SK-N-SH (cell line): ENCODE data around the gene FANCD2OS.

Experiments used
- CTCF ChIP-seq: fragments of 200-600 bp; sonication (generic); IDR thresholded peaks from 2 replicates; pipeline ENCODE4 v1.6.1; 2017; ENCODE audit warnings: antibody characterized with exemption, mild to moderate bottlenecking, moderate library complexity
- EZH2phosphoT487 ChIP-seq: fragments of 200-600 bp; sonication (generic); IDR thresholded peaks from 2 replicates; pipeline ENCODE4 v1.6.1; 2017; ENCODE audit warnings: low read depth, mixed run types, mild to moderate bottlenecking, antibody characterized with exemption, moderate library complexity, borderline replicate concordance
- FOXM1 ChIP-seq: IDR thresholded peaks from 2 replicates; pipeline ENCODE4 v1.4.0; 2012; ENCODE audit warnings: low read depth, mild to moderate bottlenecking
- MAX ChIP-seq: IDR thresholded peaks from 2 replicates; pipeline ENCODE4 v1.4.0; 2012; ENCODE audit warnings: low read depth
- POLR2AphosphoS5 ChIP-seq: IDR thresholded peaks from 2 replicates; pipeline ENCODE4 v1.6.1; 2012; ENCODE audit warnings: low read depth, low read length
- REST ChIP-seq: IDR thresholded peaks from 2 replicates; pipeline ENCODE4 v1.6.1; 2012; ENCODE audit warnings: mild to moderate bottlenecking, low read depth, low read length, moderate library complexity
- RFX5 ChIP-seq: IDR thresholded peaks from 2 replicates; pipeline ENCODE4 v1.6.1; 2012; ENCODE audit warnings: mild to moderate bottlenecking, improper control_type of control experiment, low read length
- TAF1 ChIP-seq: IDR thresholded peaks from 2 replicates; pipeline ENCODE4 v1.6.1; 2012; ENCODE audit warnings: low read depth, mild to moderate bottlenecking, low read length, moderate library complexity, borderline replicate concordance
- USF1 ChIP-seq: IDR thresholded peaks from 2 replicates; pipeline ENCODE4 v1.4.0; 2012; ENCODE audit warnings: low read depth, borderline replicate concordance

- TF ChIP-seq CTCF (no peak), TAF1 (no peak), USF1 (no peak), MAX (no peak), REST (no peak), FOXM1 (no peak), RFX5 (no peak), EZH2phosphoT487 (no peak), POLR2AphosphoS5 (no peak)
Measured at GRCh38 chr3:10081871-10082270, 26.2 kb downstream of the FANCD2OS start.
